GM19328 (cell line): Measurements from ENCODE around the gene TFF3.
"Not testable (repeated sequence)": the region's sequence is repeated elsewhere in the genome, so short reads cannot be mapped to it uniquely, and the experiment has no call there.

Source experiments
- ATAC-seq: cut with Tn5 transposase; IDR thresholded peaks from one replicate; pipeline ENCODE4 v1.9.1; 2021; ENCODE audit warnings: mild to moderate bottlenecking, moderate library complexity; ENCODE audit not compliant: unreplicated experiment

The TFF3 gene

GRCh38 chr21:42306366-42307035, 8.7 kb downstream of the TFF3 start:
- no peak for ATAC-seq

GRCh38 chr21:42305707-42306147, 9.5 kb downstream of the TFF3 start:
- no peak for ATAC-seq

GRCh38 chr21:42304556-42305454, 10.4 kb downstream of the TFF3 start:
- ATAC-seq = no peak

- no peak for ATAC-seq
Observed at GRCh38 chr21:42303443-42303842, 11.8 kb downstream of the TFF3 start.

- no peak for ATAC-seq
Observed at GRCh38 chr21:42302794-42303193, 12.4 kb downstream of the TFF3 start.

GRCh38 chr21:42302076-42302650, 13.0 kb downstream of the TFF3 start:
- no peak for ATAC-seq

GRCh38 chr21:42301371-42302075, 13.7 kb downstream of the TFF3 start:
- ATAC-seq = no peak

- ATAC-seq = no peak
Observed at GRCh38 chr21:42300956-42301355, 14.3 kb downstream of the TFF3 start.

- no peak for ATAC-seq
Observed at GRCh38 chr21:42300045-42300583, 15.1 kb downstream of the TFF3 start.

- no peak for ATAC-seq
Observed at GRCh38 chr21:42299324-42300044, 15.7 kb downstream of the TFF3 start.

GRCh38 chr21:42298657-42299056, 16.6 kb downstream of the TFF3 start:
- ATAC-seq = no peak

- ATAC-seq = no peak
Observed at GRCh38 chr21:42298237-42298636, 17.0 kb downstream of the TFF3 start.

- ATAC-seq = no peak
Observed at GRCh38 chr21:42297377-42297776, 17.8 kb downstream of the TFF3 start.

- no peak for ATAC-seq
Observed at GRCh38 chr21:42296501-42296900, 18.7 kb downstream of the TFF3 start.

- ATAC-seq = no peak
Observed at GRCh38 chr21:42295845-42296244, 19.4 kb downstream of the TFF3 start.

GRCh38 chr21:42294273-42294880, 20.8 kb downstream of the TFF3 start:
- ATAC-seq = no peak

- no peak for ATAC-seq
Observed at GRCh38 chr21:42293649-42294272, 21.4 kb downstream of the TFF3 start.

- ATAC-seq = not testable (repeated sequence)
Observed at GRCh38 chr21:42292563-42293142, 22.6 kb downstream of the TFF3 start.
